ENCODE data around the gene LANCL2.

- no peak for TF ChIP-seq EP300 (IDR thresholded peaks at IDR 0.05)
- peak in 5 of 6 experiments; percentile 14 to 71 (median 46) for TF ChIP-seq CTCF (IDR thresholded peaks at IDR 0.05)
Observed at GRCh38 chr7:55365675-55366460, 731 bp downstream of the LANCL2 start.
